Body of pancreas (tissue), 4 donors: ENCODE measurements around the gene EGF. TPM values are rescaled to one million over a fixed set of nuclear protein-coding genes. Genes with fewer than 3 reads are reported as not detected.

Experiments used
- ATAC-seq: fragments of 150-250 bp; one replicate; pipeline ENCODE4 v1.9.1; 2016
- DNase-seq, 4 donors: peaks; one replicate each; pipeline ENCODE4 v3.0.0-alpha.2; 2019
- H3K27ac ChIP-seq, 4 donors: fragments of 200-600 bp; sonication (generic); 1 replicate in 3 of 4; 2 replicates in 1 of 4; pipeline versions ENCODE4 v1.5.1 to v1.6.1; 2016 to 2019; ENCODE audit warnings: mild to moderate bottlenecking in 1 of 4, mixed read lengths in 1 of 4, moderate library complexity in 1 of 4
- H3K27me3 ChIP-seq, 2 donors: fragments of 200-600 bp; sonication (generic); one replicate each; pipeline ENCODE4 v1.6.0; 2016; ENCODE audit warnings: mild to moderate bottlenecking in 1 of 2
- H3K36me3 ChIP-seq, 2 donors: fragments of 200-600 bp; sonication (generic); replicated peaks in 1 of 2; 2 replicates each; pipeline ENCODE4 v1.5.1; 2016; ENCODE audit warnings: low read depth in 2 of 2; ENCODE audit not compliant: insufficient read depth in 1 of 2
- H3K4me1 ChIP-seq: fragments of 200-600 bp; sonication (generic); one replicate; pipeline ENCODE4 v1.6.0; 2016
- H3K4me3 ChIP-seq, 2 donors: fragments of 200-600 bp; sonication (generic); 1 replicate in 1 of 2; 2 replicates in 1 of 2; pipeline ENCODE4 v1.5.1; 2016 to 2019
- H3K9me3 ChIP-seq, 3 donors: fragments of 200-600 bp; sonication (generic); 1 replicate in 2 of 3; 2 replicates in 1 of 3; pipeline ENCODE4 v1.5.1; 2016
- POLR2A ChIP-seq, 3 donors: fragments of 450-650 bp; IDR thresholded peaks; one replicate each; pipeline ENCODE4 v1.6.1; 2016; ENCODE audit warnings: antibody characterized with exemption in 3 of 3, mild to moderate bottlenecking in 2 of 3
- WGBS, 2 donors: methylation state at CpG; one replicate each; pipeline ENCODE4 v1.1.5; 2017; 5-methylcytosine and 5-hydroxymethylcytosine counted together
- intact Hi-C: fragments of 100-400 bp; cut with DNase I; formaldehyde crosslinking; loops from one replicate; pipeline ENCODE4 v1.15.1; 2023
- total RNA-seq, 2 donors: library from RNA; depleted of rRNA; stranded (reverse); fragments of >200 nt; gene quantifications; one replicate each; pipeline ENCODE4 v1.1.0, GENCODE V29; 2016
- TF ChIP-seq, protein P1 (sequence below), 7 experiments: fragments of 450-650 bp in 4 of 7; fragments of 200-600 bp in 3 of 7; sonication (generic) in 3 of 7; IDR thresholded peaks; one replicate each; pipeline ENCODE4 v1.5.1; 2016 to 2019; ENCODE audit warnings: antibody characterized with exemption in 7 of 7

Gene EGF
- total RNA-seq, 2 donors from 2014 or later = 44.1 to 51.1 TPM

DNA sequence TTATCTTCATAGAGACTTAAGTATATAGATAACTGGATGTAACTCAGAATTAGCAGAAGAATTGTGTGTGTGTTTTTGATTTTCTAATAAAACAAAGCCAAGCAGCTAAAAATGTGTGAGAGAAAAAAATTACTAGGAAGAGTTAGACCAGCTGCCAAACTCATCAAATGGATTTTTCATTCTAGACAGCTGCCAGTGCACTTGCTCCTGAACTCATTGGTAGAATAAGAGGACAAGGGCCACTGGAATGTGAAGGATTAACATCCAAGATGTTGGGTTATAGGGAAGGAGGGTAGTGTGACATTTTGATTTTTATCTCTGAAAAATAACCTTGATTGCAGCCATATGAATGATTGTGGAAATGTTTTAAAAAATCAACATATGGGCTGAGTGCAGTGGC is 49.7 kb downstream of the EGF start:
- H3K4me1 ChIP-seq = peaks cover 13% of the 10 kb centered on the region
- no peak overlapping the region for H3K27ac ChIP-seq
- DNase-seq = no peak
- no peak for ATAC-seq
- no peak overlapping the region for H3K4me3 ChIP-seq
- no peaks in the 10 kb centered on the region for H3K36me3 ChIP-seq
- intact Hi-C loops = no loop called here
- TF ChIP-seq, protein P1, sequence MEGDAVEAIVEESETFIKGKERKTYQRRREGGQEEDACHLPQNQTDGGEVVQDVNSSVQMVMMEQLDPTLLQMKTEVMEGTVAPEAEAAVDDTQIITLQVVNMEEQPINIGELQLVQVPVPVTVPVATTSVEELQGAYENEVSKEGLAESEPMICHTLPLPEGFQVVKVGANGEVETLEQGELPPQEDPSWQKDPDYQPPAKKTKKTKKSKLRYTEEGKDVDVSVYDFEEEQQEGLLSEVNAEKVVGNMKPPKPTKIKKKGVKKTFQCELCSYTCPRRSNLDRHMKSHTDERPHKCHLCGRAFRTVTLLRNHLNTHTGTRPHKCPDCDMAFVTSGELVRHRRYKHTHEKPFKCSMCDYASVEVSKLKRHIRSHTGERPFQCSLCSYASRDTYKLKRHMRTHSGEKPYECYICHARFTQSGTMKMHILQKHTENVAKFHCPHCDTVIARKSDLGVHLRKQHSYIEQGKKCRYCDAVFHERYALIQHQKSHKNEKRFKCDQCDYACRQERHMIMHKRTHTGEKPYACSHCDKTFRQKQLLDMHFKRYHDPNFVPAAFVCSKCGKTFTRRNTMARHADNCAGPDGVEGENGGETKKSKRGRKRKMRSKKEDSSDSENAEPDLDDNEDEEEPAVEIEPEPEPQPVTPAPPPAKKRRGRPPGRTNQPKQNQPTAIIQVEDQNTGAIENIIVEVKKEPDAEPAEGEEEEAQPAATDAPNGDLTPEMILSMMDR (IDR thresholded peaks at IDR 0.05) = no peak
- no peak for TF ChIP-seq POLR2A (IDR thresholded peaks at IDR 0.05)
- H3K27me3 ChIP-seq = no peaks in the 10 kb centered on the region
- no peaks in the 10 kb centered on the region for H3K9me3 ChIP-seq

DNA sequence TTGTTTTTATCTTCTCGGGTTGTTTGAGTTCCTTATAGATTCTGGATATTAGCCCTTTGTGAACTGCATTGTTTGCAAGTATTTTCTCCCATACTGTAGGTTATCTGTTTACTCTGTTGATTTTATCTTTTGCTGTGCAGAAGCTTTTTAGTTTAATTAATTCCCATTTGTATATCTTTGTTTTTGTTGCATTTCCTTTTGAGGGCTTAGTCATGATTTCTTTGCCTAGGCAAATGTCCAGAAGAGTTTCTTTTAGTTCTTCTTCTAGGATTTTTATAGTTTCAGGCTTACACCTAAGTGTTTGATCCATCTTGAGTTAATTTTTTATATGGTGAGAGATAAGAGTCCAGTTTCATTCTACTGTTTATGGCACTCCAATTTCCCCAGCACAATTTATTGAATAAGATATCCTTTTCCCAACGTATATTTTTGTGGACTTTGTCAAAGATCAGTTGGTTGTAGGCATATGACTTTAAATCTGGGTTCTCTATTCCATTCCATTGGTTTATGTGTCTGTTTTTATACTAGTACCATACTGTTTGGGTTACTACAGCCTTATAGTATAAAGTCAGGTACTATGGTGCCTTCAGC is 54.3 kb downstream of the EGF start:
- Histone ChIP-seq H3K27ac (no peak overlapping the region), H3K27me3 (no peaks in the 10 kb centered on the region), H3K4me1 (peaks cover 13% of the 10 kb centered on the region), H3K9me3 (no peaks in the 10 kb centered on the region), H3K36me3 (peaks cover 0 to 2% of the 10 kb centered on the region in 2 donors), H3K4me3 (no peak overlapping the region)
- no peak for ATAC-seq
- WGBS, 2 donors = 39 to 42% methylated on average over 2 of the region's 2 CpGs
- no peak for DNase-seq
- TF ChIP-seq, protein P1 (IDR thresholded peaks at IDR 0.05) = no peak
- TF ChIP-seq POLR2A (IDR thresholded peaks at IDR 0.05) = no peak
- intact Hi-C loops = no loop called here

DNA sequence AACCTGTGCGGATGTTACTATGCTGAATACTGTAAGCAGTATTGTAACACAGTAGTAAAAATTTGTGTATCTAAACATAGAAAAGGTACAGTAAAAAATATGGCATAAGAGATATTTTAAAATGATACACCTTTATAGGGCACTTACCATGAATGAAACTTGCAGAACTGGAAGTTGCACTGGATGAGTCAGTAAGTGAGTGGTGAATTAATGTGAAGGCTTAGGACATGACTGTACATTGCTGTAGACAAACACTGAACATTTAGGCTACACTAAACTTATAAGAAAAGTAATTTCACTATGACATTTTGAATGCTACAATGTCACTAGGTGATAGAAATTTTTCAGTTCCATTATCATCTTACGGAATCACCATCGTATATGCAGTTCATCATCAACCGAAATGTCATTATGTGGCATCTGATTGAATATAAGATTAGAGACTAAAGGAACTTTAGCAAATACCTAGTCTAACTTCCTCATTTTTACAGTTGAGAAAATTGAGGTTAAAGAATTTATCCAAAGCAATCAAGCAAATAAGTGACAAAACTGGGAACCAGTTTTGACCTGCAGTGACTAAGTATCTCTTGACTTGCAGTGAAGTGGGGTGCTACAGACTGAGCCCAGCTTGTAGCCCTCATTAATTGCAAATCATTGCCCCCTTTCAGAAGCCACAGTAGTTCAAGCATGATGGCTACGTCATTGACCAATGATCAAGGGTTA is 55.3 kb downstream of the EGF start:
- TF ChIP-seq, protein P1 (IDR thresholded peaks at IDR 0.05) = no peak
- no peak for TF ChIP-seq POLR2A (IDR thresholded peaks at IDR 0.05)

DNA sequence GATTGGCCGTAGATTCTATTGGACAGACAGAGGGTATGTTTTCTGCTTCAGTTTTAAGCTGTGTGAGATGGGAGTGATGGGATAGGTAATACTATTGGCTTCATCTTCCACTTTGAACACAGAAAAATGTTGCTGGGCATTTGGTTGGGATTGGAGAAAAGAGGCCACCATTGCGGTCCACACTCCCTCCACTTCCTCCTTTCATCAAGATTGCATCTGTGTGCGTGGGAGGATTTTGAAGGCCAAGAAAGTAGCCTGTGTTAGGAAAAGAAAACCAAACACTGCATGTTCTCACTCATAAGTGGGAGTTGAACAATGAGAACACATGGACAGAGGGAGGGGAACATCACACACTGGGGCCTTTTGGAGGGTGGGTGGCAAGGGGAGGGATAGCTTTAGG is 56.4 kb downstream of the EGF start:
- intact Hi-C loops = no loop called here

More for the DNA sequence above, 55.3 kb downstream of the EGF start:
- DNase-seq = no peak
- Histone ChIP-seq H3K9me3 (no peaks in the 10 kb centered on the region), H3K27me3 (no peaks in the 10 kb centered on the region), H3K27ac (no peak overlapping the region), H3K4me3 (no peak overlapping the region), H3K4me1 (peaks cover 13% of the 10 kb centered on the region), H3K36me3 (peaks cover 0 to 2% of the 10 kb centered on the region in 2 donors)
- intact Hi-C loops = no loop called here
- 82 to 89% methylated on average over 5 of the region's 5 CpGs for WGBS, 2 donors
- no peak for ATAC-seq

More for the DNA sequence above, 56.4 kb downstream of the EGF start:
- no peak for ATAC-seq
- no peak for DNase-seq
- H3K4me3 ChIP-seq = no peak overlapping the region
- WGBS, 2 donors = 78 to 80% methylated on average over 3 of the region's 3 CpGs
- peaks cover 0 to 2% of the 10 kb centered on the region in 2 donors for H3K36me3 ChIP-seq
- H3K27ac ChIP-seq = no peak overlapping the region
- H3K4me1 ChIP-seq = peaks cover 13% of the 10 kb centered on the region
- H3K27me3 ChIP-seq = no peaks in the 10 kb centered on the region
- TF ChIP-seq, protein P1 (IDR thresholded peaks at IDR 0.05) = no peak
- TF ChIP-seq POLR2A (IDR thresholded peaks at IDR 0.05) = no peak
- H3K9me3 ChIP-seq = no peaks in the 10 kb centered on the region
